GM23248 (cell line): Measurements from ENCODE around the gene KCNMA1. TPM values are rescaled to one million over a fixed set of nuclear protein-coding genes. Genes with fewer than 3 reads are reported as not detected.
A peak's percentile ranks its signal among the peaks of the same experiment; 100 is the strongest.

Experiments used
- DNase-seq: peaks from one replicate; pipeline ENCODE4 v3.0.0-alpha.2; 2015
- H2AFZ ChIP-seq: fragments of 200-600 bp; sonication (generic); 2 replicates; pipeline ENCODE4 v1.6.1; 2016; ENCODE audit warnings: antibody characterized with exemption
- H3F3A ChIP-seq: fragments of 200-600 bp; sonication (generic); 2 replicates; pipeline ENCODE4 v1.6.1; 2016; ENCODE audit warnings: mild to moderate bottlenecking, antibody characterized with exemption, mixed run types; ENCODE audit not compliant: insufficient read depth
- H3K27ac ChIP-seq: fragments of 200-600 bp; sonication (generic); 2 replicates; pipeline ENCODE4 v1.5.1; 2016; ENCODE audit warnings: mild to moderate bottlenecking
- H3K27me3 ChIP-seq: fragments of 200-600 bp; sonication (generic); replicated peaks from 2 replicates; pipeline ENCODE4 v1.6.1; 2016; ENCODE audit warnings: mild to moderate bottlenecking; ENCODE audit not compliant: insufficient read depth
- H3K36me3 ChIP-seq: fragments of 200-600 bp; sonication (generic); 2 replicates; pipeline ENCODE4 v1.6.1; 2016; ENCODE audit warnings: low read depth, mild to moderate bottlenecking
- H3K4me1 ChIP-seq: fragments of 200-600 bp; sonication (generic); 2 replicates; pipeline ENCODE4 v1.6.1; 2016; ENCODE audit warnings: mild to moderate bottlenecking; ENCODE audit not compliant: insufficient read depth
- H3K4me2 ChIP-seq: fragments of 200-600 bp; sonication (generic); one replicate; pipeline ENCODE4 v1.6.1; 2016; ENCODE audit warnings: mild to moderate bottlenecking; ENCODE audit not compliant: unreplicated experiment
- H3K4me3 ChIP-seq: fragments of 200-600 bp; sonication (generic); 2 replicates; pipeline ENCODE4 v1.5.1; 2016; ENCODE audit warnings: mild to moderate bottlenecking
- H3K79me2 ChIP-seq: fragments of 200-600 bp; sonication (generic); 2 replicates; pipeline ENCODE4 v1.6.1; 2016; ENCODE audit warnings: mild to moderate bottlenecking; ENCODE audit not compliant: insufficient read depth
- H3K9ac ChIP-seq: fragments of 200-600 bp; sonication (generic); 2 replicates; pipeline ENCODE4 v1.6.1; 2016; ENCODE audit warnings: mild to moderate bottlenecking
- H3K9me2 ChIP-seq: fragments of 200-600 bp; sonication (generic); 2 replicates; pipeline ENCODE4 v1.6.1; 2016; ENCODE audit warnings: mixed run types, mild to moderate bottlenecking, moderate library complexity; ENCODE audit not compliant: insufficient read depth
- H3K9me3 ChIP-seq: fragments of 200-600 bp; sonication (generic); one replicate; pipeline ENCODE4 v1.6.1; 2017; ENCODE audit warnings: low read depth
- H4K20me1 ChIP-seq: fragments of 200-600 bp; sonication (generic); 2 replicates; pipeline ENCODE4 v1.6.0; 2016; ENCODE audit not compliant: insufficient read depth
- EZH2 ChIP-seq: fragments of 200-600 bp; sonication (generic); IDR thresholded peaks from 2 replicates; pipeline ENCODE4 v1.6.1; 2018; ENCODE audit warnings: antibody characterized with exemption, mild to moderate bottlenecking; ENCODE audit not compliant: insufficient read depth, poor library complexity, severe bottlenecking
- EZH2phosphoT487 ChIP-seq: fragments of 200-600 bp; sonication (generic); IDR thresholded peaks from 2 replicates; pipeline ENCODE4 v1.6.1; 2018; ENCODE audit warnings: antibody characterized with exemption, moderate library complexity, mild to moderate bottlenecking, low read depth; ENCODE audit not compliant: insufficient read depth
- WGBS, 2 experiments: methylation state at CpG; one replicate each; pipeline ENCODE4 v1.1.6; 2015 to 2017; ENCODE audit warnings: low lambda C conversion rate in 2 of 2, low coverage in 1 of 2; ENCODE audit errors: missing lambda C conversion rate in 2 of 2; 5-methylcytosine and 5-hydroxymethylcytosine counted together
- in situ Hi-C: fragments of 300-500 bp; cut with MboI; formaldehyde crosslinking; loops from 2 replicates; pipeline ENCODE4 v1.15.0; 2020
- polyA plus RNA-seq: library from polyadenylated mRNA; unstranded; fragments of >200 nt; fragmentation: Nextera tagmentation; extraction: Ambion mirVana; gene quantifications from 2 replicates; pipeline ENCODE4 v1.2.1, GENCODE V29; 2016
- total RNA-seq: library from RNA; depleted of rRNA; stranded (reverse); fragments of >200 nt; shearing (Covaris generic); gene quantifications from 2 replicates; pipeline ENCODE4 v1.2.3, GENCODE V29; 2014

The KCNMA1 gene
- total and polyA plus RNA-seq, 2 experiments from 2014 or later: 14.2 to 25.1 TPM

DNA sequence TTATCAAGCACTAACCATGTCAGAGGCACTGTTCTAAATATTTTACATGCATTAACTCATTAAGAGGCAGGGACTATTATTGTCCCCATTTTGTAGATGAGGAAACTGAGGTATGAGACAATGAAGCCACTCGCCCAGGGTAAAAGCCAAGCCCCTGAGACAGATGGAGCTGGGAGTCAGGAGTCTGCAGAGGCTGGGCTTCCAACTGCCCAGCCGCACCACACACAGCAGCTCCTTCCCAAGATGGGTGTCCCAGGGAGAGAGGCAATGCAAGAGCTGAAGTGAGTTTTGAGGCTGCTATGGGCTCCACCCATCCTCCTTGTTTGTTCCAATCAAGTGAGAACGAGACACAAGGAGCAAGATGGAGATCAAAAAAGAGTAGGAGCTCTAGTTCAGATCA lies 244.2 kb downstream of the KCNMA1 start:
- Histone ChIP-seq H3K4me2 (no peak overlapping the region), H3K4me3 (no peak overlapping the region), H3F3A (peaks cover 32% of the 10 kb centered on the region), H3K9me3 (no peaks in the 10 kb centered on the region), H3K27ac (peak overlapping the region; percentile 53), H3K79me2 (peaks cover 15% of the 10 kb centered on the region), H3K4me1 (peaks cover 34% of the 10 kb centered on the region), H3K27me3 (no peaks in the 10 kb centered on the region), H3K9ac (no peak overlapping the region), H3K9me2 (no peaks in the 10 kb centered on the region), H2AFZ (no peak overlapping the region), H3K36me3 (no peaks in the 10 kb centered on the region), H4K20me1 (no peaks in the 10 kb centered on the region)
- no peak for DNase-seq
- WGBS, 2 experiments: 93 to 95% methylated on average over 3 of the region's 3 CpGs
- TF ChIP-seq EZH2phosphoT487 (no peak), EZH2 (no peak)
- in situ Hi-C loops: loop anchor here (10.0 kb wide), 1 partner anchor 241 kb away; the partner anchor contains the start of gene KCNMA1

DNA sequence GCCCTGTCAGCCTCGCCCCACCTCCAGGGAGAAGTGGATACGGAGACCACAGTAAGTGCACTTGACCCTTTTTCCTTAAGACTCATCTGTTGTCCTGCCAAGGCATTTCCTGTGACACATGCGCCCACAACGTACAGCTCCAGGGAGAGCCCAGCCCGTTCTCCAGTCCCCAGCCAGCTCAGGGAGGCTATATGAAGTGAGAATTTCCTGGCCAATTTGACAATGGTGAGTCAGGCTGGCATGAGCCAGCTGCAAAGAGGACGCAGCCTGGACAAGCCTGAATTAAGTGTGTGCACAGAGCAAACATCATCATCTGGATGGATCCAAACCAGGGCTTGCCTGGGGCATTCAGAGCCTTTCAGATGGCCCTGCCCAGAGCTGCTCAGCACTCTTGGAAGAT lies 244.8 kb downstream of the KCNMA1 start:
- Histone ChIP-seq H2AFZ (no peak overlapping the region), H3K9ac (no peak overlapping the region), H3K9me3 (no peaks in the 10 kb centered on the region), H3K4me3 (peak overlapping the region; percentile 21; the same call in 1 of the 2 replicates), H3K4me2 (peak overlapping the region; percentile 61), H3F3A (peaks cover 32% of the 10 kb centered on the region), H3K27ac (peak overlapping the region; percentile 80), H3K4me1 (peaks cover 35% of the 10 kb centered on the region), H3K9me2 (no peaks in the 10 kb centered on the region), H3K27me3 (no peaks in the 10 kb centered on the region), H4K20me1 (no peaks in the 10 kb centered on the region), H3K36me3 (no peaks in the 10 kb centered on the region), H3K79me2 (peaks cover 18% of the 10 kb centered on the region)
- WGBS, 2 experiments: 2 to 3% methylated on average over 6 of the region's 6 CpGs
- in situ Hi-C loops: loop anchor here (10.0 kb wide), 1 partner anchor 242 kb away; the partner anchor contains the start of gene KCNMA1
- peak; percentile 100 for DNase-seq
- TF ChIP-seq EZH2phosphoT487: no peak

DNA sequence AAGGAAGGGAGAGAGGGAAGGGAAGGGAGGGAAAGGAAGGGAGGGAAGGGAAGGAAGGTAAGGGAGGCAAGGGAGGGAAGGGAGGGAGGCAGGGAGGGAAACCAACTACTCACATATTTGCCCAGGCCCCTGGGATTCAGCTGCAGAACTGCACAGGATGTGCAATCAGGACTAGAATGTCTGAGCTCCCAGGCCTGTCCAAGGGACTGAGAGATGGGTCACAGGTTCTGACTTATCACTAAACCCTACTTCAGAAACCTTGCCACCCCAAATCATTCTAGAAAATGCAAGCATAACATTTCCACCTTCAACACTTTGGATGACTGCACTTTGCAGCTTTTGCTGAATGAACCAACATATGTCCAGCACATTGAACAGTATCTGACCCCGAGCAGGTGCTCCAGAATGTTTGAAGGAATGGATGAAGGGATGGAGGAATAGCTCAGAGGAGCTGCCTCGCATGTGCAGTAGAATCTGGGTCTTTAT lies 245.3 kb downstream of the KCNMA1 start:
- H3K4me3 ChIP-seq: peak overlapping the region; percentile 21; the same call in 1 of the 2 replicates
- H3K27ac ChIP-seq: peak overlapping the region; percentile 80
- peak; percentile 70 for DNase-seq
- H3F3A ChIP-seq: peaks cover 32% of the 10 kb centered on the region
- H3K9me3 ChIP-seq: no peaks in the 10 kb centered on the region
- no peaks in the 10 kb centered on the region for H3K9me2 ChIP-seq
- H3K27me3 ChIP-seq: no peaks in the 10 kb centered on the region
- H4K20me1 ChIP-seq: no peaks in the 10 kb centered on the region
- peaks cover 18% of the 10 kb centered on the region for H3K79me2 ChIP-seq
- 34 to 46% methylated on average over 2 of the region's 2 CpGs for WGBS, 2 experiments
- H2AFZ ChIP-seq: no peak overlapping the region
- peak overlapping the region; percentile 61 for H3K4me2 ChIP-seq
- no peaks in the 10 kb centered on the region for H3K36me3 ChIP-seq
- peaks cover 41% of the 10 kb centered on the region for H3K4me1 ChIP-seq
- H3K9ac ChIP-seq: peak overlapping the region; percentile 40; the same call in 1 of the 2 replicates
- in situ Hi-C loops: loop anchor here (10.0 kb wide), 1 partner anchor 243 kb away; the partner anchor contains the start of gene KCNMA1
- TF ChIP-seq EZH2phosphoT487 (no peak), EZH2 (no peak)

DNA sequence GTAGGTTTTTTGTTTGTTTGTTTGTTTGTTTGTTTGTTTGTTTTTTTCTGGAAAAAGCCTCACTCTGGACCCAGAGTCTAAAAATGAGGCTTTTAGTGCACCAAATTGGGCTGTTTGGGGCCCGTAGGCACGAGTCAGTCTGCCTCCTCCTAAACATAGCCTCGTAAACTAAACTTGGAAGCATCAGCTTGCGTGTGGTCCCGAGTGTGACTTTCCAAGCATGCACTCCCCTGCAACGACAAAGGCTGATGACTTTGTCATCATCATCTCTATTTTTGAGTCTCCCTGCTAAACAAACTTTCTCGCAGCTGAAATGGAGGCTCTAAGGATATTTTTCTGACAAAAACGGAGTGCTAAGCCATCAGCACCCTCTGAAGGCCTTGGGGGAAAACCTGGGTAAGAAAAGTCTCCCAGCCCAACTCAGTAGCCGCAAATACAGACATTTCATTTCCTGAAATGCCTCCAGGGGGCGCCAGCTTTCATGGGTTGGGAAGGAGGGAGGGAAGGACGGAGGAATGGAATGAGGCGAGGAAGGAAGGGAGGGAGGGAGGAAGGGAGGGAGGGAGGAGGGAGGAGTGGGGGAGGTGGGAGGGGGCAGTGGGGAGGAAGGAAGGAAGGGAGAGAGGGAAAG lies 245.9 kb downstream of the KCNMA1 start:
- WGBS, 2 experiments: 5 to 6% methylated on average over 11 to 12 of the region's 12 CpGs
- Histone ChIP-seq H3K27me3 (no peaks in the 10 kb centered on the region), H3K27ac (peak overlapping the region; percentile 78), H3K4me1 (peaks cover 47% of the 10 kb centered on the region), H3K4me3 (no peak overlapping the region), H3K9ac (peak overlapping the region; percentile 56), H3K79me2 (peaks cover 18% of the 10 kb centered on the region), H3K4me2 (peak overlapping the region; percentile 53), H3K36me3 (no peaks in the 10 kb centered on the region), H3F3A (peaks cover 38% of the 10 kb centered on the region), H2AFZ (peak overlapping the region; percentile 74), H3K9me3 (no peaks in the 10 kb centered on the region), H4K20me1 (no peaks in the 10 kb centered on the region), H3K9me2 (no peaks in the 10 kb centered on the region)
- TF ChIP-seq EZH2phosphoT487 (no peak), EZH2 (no peak)
- in situ Hi-C loops: loop anchor here (10.0 kb wide), 1 partner anchor 243 kb away; the partner anchor contains the start of gene KCNMA1
- peak; percentile 88 for DNase-seq
